Muscle layer of duodenum (tissue), 2 donors: Measurements from ENCODE around the gene SAPCD2.

ENCODE experiments used
- H3K27ac ChIP-seq: one replicate; pipeline ENCODE4 v1.7.0; 2013; ENCODE audit warnings: mild to moderate bottlenecking, low read length
- H3K27me3 ChIP-seq: one replicate; pipeline ENCODE4 v1.7.0; 2013; ENCODE audit warnings: low read depth, mild to moderate bottlenecking, control low read depth, low read length
- H3K36me3 ChIP-seq, 2 donors: one replicate each; pipeline ENCODE4 v1.7.0; 2013; ENCODE audit warnings: low read length in 2 of 2, control low read depth in 1 of 2, mild to moderate bottlenecking in 1 of 2; ENCODE audit not compliant: insufficient read depth in 2 of 2, control insufficient read depth in 1 of 2
- H3K4me1 ChIP-seq, 2 donors: one replicate each; pipeline ENCODE4 v1.7.0; 2013; ENCODE audit warnings: low read length in 2 of 2, mild to moderate bottlenecking in 2 of 2, control low read depth in 1 of 2, moderate library complexity in 1 of 2; ENCODE audit not compliant: insufficient read depth in 2 of 2, control insufficient read depth in 1 of 2
- H3K4me3 ChIP-seq, 2 donors: one replicate each; pipeline ENCODE4 v1.7.0; 2013; ENCODE audit warnings: low read length in 2 of 2, low read depth in 1 of 2, mild to moderate bottlenecking in 1 of 2
- H3K9me3 ChIP-seq, 2 donors: one replicate each; pipeline ENCODE4 v1.7.0; 2013; ENCODE audit warnings: low read length in 2 of 2, control low read depth in 1 of 2, mild to moderate bottlenecking in 1 of 2; ENCODE audit not compliant: control insufficient read depth in 1 of 2
- donor health status: healthy.

Gene SAPCD2

DNA sequence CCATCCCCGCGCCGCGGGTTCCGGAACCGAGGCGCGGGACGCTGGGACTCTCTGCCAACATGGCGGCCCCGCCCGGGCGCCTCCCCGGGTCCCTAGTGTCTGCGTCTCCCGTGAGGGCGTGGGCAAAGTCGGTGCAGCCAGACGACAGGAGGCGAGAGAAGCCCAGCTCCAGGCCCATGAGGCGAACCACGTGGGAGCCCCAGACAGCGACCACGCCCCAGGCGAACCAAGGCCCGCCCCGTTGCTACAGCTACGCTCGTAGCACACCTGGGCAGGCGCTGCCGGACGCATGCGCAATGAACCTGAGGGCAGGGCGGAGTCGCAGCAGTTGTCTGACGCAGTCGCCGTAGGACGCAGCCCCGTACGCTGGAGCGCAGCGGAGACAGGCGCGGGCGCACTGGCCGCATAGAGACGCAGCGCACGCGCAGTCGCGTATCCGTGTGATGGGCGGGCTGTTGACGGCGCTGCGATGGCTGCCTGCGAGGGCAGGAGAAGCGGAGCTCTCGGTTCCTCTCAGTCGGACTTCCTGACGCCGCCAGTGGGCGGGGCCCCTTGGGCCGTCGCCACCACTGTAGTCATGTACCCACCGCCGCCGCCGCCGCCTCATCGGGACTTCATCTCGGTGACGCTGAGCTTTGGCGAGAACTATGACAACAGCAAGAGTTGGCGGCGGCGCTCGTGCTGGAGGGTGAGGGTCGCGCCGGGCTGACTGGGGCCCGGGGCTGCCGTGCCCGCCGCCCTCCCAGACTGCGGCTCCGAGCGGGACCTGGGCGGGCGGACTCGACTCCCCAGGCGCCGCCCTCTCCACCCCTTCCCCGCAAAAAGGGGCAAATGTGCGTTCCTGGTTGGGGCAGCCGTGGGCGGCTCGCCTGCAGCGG is 16.4 kb upstream of the SAPCD2 start, which contains the start of gene MAN1B1:
TSS of gene MAN1B1 (plus strand) at position 455 of the 878 bp plus-strand sequence. CDS start at position 470, 15 bp downstream.
- H3K4me3 ChIP-seq: peak within 1 kb of the TSS; percentile 78 to 90
- peaks cover 4 to 15% of the 10 kb centered on the region in 2 donors for H3K4me1 ChIP-seq
- H3K27me3 ChIP-seq: no peaks in the 10 kb centered on the region
- H3K36me3 ChIP-seq: peaks cover 5 to 23% of the 10 kb centered on the region in 2 donors
- H3K9me3 ChIP-seq: no peaks in the 10 kb centered on the region
- peak within 1 kb of the TSS; percentile 67 for H3K27ac ChIP-seq

DNA sequence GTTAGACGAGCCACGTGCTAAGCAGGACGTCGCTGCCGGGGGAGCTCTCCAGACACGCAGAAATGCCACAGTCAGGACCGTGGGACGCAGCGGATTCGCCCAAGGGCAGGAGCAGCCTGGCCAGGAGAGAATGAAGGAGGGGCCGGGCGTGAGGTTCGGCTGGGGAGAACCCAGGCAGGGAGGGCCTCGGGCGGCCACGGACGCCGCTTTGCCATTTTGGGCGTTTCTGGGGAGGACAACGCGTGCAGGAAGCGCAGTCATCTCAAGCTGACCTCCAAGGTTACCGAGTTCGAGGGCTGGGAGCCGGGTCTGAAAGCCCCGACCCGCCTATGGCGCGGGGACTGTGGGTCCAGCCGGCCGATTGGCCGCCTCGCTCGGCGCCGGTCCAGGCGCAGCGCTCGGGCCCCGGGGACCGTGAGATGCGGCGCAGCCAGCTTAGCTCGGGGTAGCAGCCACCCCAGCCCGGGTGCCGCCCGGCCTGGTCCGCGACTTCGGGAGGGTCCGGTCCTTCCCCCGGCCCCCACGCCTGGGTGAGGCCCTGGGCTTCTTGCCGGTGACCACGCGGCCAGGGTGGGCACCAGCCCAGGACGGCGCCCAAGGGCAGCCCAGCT is 15.7 kb upstream of the SAPCD2 start:
- Histone ChIP-seq H3K4me1 (peaks cover 4 to 15% of the 10 kb centered on the region in 2 donors), H3K27ac (peak overlapping the region; percentile 67), H3K36me3 (peaks cover 7 to 25% of the 10 kb centered on the region in 2 donors), H3K9me3 (no peaks in the 10 kb centered on the region), H3K27me3 (no peaks in the 10 kb centered on the region), H3K4me3 (peak overlapping the region; percentile 78 to 90)

DNA sequence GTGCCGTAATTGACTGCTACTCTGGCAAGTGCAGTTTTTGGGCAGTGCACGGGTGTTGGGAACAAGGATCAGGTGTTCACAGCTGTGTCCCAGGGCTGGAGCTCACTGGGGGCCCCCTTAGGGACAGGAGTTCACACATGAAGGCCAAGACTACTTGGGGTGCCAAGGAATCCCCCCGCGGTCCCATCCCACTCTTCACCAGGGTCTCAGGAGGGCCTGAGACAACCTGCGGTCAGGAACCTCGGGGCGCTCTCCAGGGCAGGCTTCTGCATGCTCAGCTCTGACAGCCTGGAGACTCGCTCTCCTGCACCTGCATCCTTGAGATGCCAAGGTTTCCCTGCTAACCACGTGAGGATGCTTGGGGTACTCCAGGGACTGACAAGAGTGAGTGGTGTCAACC is 14.2 kb upstream of the SAPCD2 start:
- Histone ChIP-seq H3K27me3 (no peaks in the 10 kb centered on the region), H3K27ac (no peak overlapping the region), H3K36me3 (peaks cover 7 to 25% of the 10 kb centered on the region in 2 donors), H3K4me1 (peaks cover 4 to 15% of the 10 kb centered on the region in 2 donors), H3K9me3 (no peaks in the 10 kb centered on the region), H3K4me3 (no peak overlapping the region)

DNA sequence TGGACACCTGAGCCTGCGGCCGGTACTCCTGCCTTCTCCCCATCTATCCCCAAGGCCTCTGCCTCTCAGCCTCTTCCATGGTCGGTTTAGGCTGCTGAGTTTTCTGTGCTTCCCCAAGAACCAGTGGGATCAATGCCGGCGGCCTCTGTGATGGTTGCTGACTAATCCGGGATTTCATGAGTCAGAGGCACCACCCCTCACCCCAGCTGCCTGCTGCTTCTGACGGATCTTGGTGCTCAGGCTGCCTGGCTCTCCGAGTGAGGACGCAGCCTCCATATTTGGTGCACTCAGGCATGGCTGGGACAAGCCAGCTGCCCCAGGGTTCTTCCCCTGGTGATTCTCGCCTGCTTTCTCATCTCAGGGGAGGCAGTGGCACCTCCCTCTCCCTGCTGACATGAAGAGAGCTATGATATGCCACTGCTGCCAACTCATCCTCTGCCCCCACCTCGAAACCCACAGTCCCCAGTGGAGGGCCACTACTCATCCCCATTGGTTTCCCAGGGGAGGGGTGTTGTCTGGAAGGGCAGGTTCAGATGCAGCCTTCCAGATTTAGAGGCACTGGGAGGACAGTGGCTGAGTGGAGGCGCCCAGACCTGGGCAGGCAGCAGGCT is 13.1 kb upstream of the SAPCD2 start:
- Histone ChIP-seq H3K27me3 (no peaks in the 10 kb centered on the region), H3K4me3 (no peak overlapping the region), H3K27ac (peak overlapping the region; percentile 60), H3K36me3 (peaks cover 7 to 17% of the 10 kb centered on the region in 2 donors), H3K4me1 (peaks cover 4 to 22% of the 10 kb centered on the region in 2 donors), H3K9me3 (no peaks in the 10 kb centered on the region)

DNA sequence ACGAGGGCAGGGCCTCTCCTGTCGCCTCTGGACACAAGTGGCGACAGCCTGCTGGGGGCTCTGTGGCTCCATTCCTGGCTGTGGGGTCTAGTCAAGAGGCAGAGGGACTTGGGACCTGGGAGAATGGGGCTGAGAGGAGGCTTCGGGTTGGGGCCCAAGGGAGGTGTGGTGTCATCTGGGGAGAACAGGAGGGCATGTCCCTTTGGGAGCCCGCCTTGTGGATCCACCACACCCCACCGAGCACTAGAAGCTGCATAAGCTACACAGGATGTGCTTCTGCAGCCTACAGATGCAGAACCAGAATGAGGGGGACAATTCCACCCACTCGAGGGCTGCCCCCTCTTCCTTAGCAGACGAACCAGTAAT is 12.6 kb upstream of the SAPCD2 start:
- peak overlapping the region; percentile 20 for H3K27ac ChIP-seq
- peaks cover 4 to 27% of the 10 kb centered on the region in 2 donors for H3K4me1 ChIP-seq
- H3K36me3 ChIP-seq: peaks cover 7 to 17% of the 10 kb centered on the region in 2 donors
- H3K9me3 ChIP-seq: no peaks in the 10 kb centered on the region
- H3K4me3 ChIP-seq: no peak overlapping the region
- no peaks in the 10 kb centered on the region for H3K27me3 ChIP-seq

GRCh38 chr9:137082222-137082924 is 12.0 kb upstream of the SAPCD2 start:
- Histone ChIP-seq H3K27ac (no peak overlapping the region), H3K27me3 (no peaks in the 10 kb centered on the region), H3K9me3 (no peaks in the 10 kb centered on the region), H3K4me1 (peaks cover under 1 to 25% of the 10 kb centered on the region in 2 donors), H3K36me3 (peaks cover 7 to 17% of the 10 kb centered on the region in 2 donors), H3K4me3 (no peak overlapping the region)

GRCh38 chr9:137080260-137081122 is 10.1 kb upstream of the SAPCD2 start:
- H3K27me3 ChIP-seq: no peaks in the 10 kb centered on the region
- H3K4me3 ChIP-seq: no peak overlapping the region
- H3K4me1 ChIP-seq: peaks cover 0 to 22% of the 10 kb centered on the region in 2 donors
- H3K27ac ChIP-seq: no peak overlapping the region
- peaks cover 7 to 17% of the 10 kb centered on the region in 2 donors for H3K36me3 ChIP-seq
- H3K9me3 ChIP-seq: no peaks in the 10 kb centered on the region

- H3K27ac ChIP-seq: no peak overlapping the region
- peaks cover 0 to 21% of the 10 kb centered on the region in 2 donors for H3K4me1 ChIP-seq
- H3K27me3 ChIP-seq: no peaks in the 10 kb centered on the region
- H3K36me3 ChIP-seq: peaks cover 7 to 17% of the 10 kb centered on the region in 2 donors
- no peaks in the 10 kb centered on the region for H3K9me3 ChIP-seq
- H3K4me3 ChIP-seq: no peak overlapping the region
These were observed 9.0 kb upstream of the SAPCD2 start for GRCh38 chr9:137079401-137079787.

GRCh38 chr9:137078701-137079400 is 8.5 kb upstream of the SAPCD2 start:
- Histone ChIP-seq H3K4me1 (peaks cover 0 to 21% of the 10 kb centered on the region in 2 donors), H3K27ac (no peak overlapping the region), H3K36me3 (peaks cover 7 to 17% of the 10 kb centered on the region in 2 donors), H3K27me3 (no peaks in the 10 kb centered on the region), H3K4me3 (peak overlapping the region in 1 of 2 donors; percentile 71), H3K9me3 (no peaks in the 10 kb centered on the region)
